Kidney glomerular epithelial cell (primary cell): ENCODE results near the gene ZMIZ2.
"Not testable (repeated sequence)": the region's sequence is repeated elsewhere in the genome, so short reads cannot be mapped to it uniquely, and the experiment has no call there.

Source experiments
- DNase-seq: peaks from one replicate; lab custom pipeline; 2025; lab: John Stamatoyannopoulos, UW

The ZMIZ2 gene, protein sequence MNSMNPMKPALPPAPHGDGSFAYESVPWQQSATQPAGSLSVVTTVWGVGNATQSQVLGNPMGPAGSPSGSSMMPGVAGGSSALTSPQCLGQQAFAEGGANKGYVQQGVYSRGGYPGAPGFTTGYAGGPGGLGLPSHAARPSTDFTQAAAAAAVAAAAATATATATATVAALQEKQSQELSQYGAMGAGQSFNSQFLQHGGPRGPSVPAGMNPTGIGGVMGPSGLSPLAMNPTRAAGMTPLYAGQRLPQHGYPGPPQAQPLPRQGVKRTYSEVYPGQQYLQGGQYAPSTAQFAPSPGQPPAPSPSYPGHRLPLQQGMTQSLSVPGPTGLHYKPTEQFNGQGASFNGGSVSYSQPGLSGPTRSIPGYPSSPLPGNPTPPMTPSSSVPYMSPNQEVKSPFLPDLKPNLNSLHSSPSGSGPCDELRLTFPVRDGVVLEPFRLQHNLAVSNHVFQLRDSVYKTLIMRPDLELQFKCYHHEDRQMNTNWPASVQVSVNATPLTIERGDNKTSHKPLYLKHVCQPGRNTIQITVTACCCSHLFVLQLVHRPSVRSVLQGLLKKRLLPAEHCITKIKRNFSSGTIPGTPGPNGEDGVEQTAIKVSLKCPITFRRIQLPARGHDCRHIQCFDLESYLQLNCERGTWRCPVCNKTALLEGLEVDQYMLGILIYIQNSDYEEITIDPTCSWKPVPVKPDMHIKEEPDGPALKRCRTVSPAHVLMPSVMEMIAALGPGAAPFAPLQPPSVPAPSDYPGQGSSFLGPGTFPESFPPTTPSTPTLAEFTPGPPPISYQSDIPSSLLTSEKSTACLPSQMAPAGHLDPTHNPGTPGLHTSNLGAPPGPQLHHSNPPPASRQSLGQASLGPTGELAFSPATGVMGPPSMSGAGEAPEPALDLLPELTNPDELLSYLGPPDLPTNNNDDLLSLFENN

DNA sequence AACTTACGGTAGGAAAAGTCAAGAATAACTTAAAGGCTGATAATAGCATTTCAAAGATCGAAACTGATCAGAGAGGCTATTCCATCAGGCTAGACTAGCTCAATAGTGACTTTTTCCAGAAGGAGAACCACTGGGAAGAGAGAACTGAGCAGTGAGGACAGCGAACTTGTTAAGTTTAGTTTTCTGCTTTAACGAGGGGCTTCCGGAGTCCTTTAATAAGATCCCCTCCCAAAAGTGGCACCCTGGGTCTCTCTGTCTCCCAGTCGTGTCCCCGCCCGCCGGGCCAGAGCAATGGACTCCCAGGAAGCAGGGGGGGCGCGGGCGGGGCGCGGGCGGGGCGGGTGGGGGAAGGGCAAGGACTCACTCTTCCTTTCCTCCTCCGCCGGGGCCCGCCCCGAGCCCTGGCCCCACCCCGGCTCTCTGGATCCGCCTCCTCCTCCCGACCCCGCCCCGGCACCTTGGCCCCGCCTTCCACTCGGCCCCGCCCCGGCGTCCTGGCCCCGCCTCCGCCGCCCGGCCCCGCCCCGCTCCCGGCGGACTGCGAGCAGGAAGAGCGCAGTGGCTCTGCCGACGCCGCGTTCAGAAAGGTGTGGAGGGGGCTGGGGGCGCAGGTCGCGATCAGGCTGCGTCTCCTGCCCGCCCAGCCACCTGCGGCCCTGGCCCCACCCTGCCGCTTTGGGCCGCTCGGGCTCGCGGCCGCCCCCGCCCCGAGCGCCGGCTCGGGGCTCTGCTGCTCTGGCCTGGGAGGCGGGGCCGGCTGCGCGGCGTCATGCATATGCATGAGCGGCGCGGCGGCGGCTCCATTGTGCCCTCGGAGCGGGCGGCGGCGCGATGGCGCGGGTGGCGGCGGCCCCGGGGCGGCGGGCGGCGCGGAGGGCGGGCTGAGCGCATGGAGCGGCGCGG is at the start of gene ZMIZ2:
ZMIZ2 (plus strand) TSS at position 803 of the 903 bp plus-strand sequence. CDS start 7,403 bp downstream, outside the sequence.
- peak; percentile 86 for DNase-seq

DNA sequence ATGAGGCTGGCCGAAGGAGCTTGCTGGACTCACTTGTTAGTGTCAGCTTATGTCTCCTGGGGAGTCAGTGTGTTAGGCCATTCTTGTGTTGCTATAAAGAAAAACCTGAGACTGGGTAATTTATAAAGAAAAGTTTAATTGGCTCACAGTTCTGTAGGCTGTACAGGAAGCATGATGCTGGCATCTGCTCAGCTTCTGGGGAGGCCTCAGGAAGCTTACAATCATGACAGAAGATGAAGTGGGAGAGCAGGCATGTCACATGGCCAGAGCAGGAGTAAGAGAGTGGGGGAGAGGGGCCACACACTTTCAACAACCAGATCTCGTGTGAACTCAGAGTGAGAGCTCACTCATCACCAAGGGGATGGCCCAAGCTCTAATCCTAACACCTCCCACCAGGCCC is 49.0 kb upstream of the ZMIZ2 start:
- DNase-seq = not testable (repeated sequence)

DNA sequence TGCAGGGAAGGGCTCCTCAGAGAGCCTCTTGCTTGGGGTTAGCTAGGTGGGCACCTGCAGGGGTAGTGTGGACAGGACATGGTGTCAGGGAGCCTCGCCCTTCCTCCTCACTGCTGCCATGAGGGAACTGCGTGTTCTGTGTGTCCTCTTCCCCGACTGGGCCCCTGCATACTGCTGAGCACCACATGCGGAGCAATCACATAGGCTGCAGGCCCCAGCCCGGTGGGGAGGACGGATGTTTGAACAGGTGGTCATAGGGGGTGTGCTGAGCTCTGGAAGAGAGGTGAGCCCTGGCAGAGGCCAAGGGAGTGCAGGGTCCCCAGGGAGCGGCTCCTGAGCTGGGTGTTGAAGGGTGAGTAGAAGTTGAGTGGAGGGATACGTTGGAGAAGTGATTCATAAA is 48.3 kb upstream of the ZMIZ2 start:
- DNase-seq = no peak

DNA sequence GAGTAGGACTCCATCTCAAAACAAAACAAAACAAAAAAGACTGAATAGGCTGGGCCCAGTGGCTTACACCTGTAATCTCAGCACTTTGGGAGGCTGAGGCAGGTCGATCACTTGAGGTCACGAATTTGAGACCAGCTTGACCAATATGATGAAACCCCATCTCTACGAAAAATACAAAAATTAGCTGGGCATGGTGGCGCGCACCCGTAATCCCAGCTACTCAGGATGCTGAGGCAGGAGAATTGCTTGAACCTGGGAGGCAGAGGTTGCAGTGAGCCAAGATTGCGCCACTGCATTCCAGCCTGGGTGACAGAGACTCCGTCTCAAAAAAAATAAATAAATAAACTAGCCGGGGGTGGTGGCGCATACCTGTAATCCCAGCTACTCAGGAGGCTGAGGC is 45.3 kb upstream of the ZMIZ2 start:
- DNase-seq = not testable (repeated sequence)

DNA sequence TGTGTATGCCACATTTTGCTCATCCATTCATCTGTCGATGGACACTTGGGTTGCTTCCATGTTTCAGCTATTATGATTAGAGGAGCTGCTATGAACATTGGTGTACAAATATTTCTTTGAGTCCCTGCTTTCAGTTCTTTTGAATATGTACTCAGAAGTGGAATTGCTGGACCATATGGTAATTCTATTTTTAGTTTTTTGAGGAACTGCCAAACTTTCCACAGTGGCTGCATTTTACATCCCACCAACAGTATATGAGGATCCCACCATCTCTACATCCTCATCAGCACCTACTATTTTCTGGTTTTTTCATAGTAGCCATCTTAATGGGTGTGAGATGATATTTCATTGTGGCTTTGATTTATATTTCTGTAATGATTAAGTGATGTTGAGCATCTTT is 44.7 kb upstream of the ZMIZ2 start:
- no peak for DNase-seq

DNA sequence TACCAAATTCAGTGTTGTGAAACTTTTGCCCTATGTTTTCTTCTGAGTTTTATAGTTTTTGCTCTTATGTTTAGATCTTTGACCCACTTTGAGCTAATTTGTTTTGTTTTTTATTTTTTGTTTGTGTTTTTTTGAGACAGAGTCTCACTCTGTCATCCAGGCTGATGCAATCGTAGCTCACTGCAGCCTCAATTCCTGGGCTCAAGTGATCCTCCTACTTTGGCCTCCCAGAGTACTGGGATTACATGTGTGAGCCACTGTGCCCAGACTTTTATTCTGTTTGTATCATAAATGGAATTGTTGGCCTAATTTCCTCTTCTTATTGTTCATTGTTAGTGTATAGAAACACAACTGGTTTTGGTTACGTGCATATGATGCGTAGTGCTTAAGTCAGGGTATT is 43.2 kb upstream of the ZMIZ2 start:
- DNase-seq = no peak

DNA sequence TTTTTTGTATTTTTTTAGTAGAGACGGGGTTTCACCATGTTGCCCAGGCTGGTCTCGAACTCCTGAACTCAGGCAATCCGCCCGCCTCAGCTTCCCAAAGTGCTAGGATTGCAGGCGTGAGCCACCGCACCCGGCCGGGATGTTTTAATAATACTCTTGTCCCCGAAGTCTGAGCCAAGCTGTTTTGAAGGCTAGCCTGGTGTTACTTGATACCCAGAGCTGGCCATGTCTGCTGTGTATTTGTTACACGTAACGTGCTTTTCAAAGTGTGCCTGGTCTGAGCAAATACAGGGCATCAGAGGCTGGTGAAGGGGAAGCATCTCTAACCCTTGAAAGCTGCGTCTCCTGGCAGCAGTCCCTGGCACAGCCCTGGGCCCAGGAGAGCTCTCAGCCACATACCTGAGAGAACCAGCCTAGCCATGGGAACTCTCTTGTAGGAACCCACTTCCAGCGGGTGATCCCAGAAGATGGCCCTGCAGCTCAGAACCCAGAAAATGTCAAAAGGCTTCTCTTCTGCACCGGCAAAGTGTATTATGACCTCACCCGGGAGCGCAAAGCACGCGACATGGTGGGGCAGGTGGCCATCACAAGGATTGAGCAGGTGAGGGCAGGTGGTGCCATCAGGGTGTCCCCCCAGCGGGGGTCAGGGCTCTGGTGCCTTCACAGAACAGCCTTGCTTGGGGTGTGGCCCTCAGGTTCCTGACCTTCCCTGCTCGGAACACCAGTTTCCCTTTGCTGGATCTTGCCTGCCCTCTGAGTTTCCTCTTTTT is 41.7 kb upstream of the ZMIZ2 start:
- no peak for DNase-seq

DNA sequence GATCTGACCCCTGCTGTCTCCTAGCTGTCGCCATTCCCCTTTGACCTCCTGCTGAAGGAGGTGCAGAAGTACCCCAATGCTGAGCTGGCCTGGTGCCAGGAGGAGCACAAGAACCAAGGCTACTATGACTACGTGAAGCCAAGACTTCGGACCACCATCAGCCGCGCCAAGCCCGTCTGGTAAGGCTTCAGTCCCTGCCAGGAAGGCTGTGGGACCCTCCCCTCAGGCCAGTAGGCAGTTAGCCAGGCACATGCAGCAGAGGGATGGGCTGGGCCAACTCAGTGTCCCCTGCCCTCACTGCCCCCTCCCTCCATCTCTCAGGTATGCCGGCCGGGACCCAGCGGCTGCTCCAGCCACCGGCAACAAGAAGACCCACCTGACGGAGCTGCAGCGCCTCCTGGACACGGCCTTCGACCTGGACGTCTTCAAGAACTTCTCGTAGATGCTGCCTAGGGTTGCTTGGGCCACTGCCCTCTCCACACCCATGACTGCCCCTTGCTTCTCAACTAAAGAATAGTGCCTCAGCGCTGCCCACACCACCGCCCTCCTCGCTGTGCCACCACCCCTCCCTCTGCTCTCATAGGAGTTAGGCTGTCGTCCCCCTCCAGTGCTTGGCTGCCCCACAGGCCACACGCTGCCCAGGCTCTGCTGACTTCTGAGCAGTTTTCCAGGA is 41.0 kb upstream of the ZMIZ2 start:
- no peak for DNase-seq

DNA sequence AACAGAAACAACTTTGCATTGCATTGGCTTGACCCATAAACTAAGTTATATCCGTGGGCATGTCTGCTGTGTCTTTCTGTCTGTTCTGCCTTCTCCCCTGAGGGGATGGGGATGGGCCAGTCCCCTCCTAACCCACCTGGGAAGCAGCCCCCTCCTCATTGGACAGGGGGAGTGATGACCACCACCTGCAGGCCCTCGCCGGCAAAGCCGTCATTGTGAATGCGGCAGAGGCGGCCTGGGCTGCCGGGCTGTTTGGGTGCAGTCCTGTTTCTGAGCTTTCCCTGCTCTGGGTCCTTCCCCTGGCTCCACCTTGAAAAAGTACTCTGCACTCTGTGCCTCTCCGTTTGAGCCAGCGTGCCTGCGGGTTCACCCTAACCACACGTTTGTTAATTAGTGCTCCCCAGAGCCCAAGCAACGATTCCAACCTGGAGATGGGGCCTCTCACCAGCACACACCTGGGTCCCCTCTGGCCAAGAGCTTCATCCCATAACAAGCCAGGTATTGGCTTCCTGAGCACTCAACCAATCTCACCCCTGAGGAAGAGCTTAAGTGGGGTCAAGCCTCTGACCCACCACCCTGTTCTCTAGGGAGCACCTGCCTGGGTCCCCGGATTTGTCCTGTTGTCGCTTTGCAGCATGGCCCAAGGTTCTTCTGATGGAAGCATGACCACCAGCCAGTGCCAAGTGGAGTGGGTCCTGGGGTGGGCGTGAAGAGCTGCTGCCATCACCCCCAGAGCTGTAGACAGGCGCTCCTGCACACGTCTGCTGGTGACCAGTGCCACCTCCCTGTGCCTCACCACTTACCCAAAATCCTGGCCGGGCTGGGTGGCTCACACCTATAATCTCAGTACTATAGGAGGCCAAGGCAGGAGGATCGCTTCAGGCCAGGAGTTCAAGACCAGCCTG is 39.4 kb upstream of the ZMIZ2 start:
- DNase-seq = no peak

DNA sequence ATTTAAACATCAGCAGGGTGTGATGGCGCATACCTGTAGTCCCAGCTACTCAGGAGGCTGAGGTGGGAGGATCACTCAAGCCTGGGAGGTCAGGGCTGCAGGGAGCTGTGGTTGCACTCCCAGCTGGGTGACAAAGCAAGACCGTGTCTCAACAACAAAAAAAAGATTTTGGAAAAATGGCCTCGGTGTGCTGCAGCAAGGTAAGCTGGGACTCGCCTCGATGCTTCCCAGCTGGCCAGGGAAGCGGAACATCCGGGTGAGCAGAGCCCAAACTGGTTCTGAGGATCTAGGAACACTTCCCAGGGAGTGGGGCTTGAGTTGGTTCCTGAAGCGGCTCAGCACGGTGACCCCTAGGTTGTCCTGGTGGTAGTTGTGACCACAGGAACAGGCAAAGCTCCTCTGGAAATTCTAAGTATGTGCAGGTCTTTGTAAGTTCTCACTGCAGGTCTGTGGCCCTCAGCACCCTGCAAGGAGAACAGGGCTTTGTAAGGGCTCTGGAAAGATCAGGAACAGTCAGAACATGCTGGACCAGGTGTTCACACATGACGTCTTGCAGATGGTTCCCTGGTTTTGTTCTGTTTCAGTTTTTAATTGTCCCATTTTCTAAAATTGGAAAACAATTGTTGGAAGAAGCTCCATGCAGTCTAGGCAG is 38.6 kb upstream of the ZMIZ2 start:
- no peak for DNase-seq

DNA sequence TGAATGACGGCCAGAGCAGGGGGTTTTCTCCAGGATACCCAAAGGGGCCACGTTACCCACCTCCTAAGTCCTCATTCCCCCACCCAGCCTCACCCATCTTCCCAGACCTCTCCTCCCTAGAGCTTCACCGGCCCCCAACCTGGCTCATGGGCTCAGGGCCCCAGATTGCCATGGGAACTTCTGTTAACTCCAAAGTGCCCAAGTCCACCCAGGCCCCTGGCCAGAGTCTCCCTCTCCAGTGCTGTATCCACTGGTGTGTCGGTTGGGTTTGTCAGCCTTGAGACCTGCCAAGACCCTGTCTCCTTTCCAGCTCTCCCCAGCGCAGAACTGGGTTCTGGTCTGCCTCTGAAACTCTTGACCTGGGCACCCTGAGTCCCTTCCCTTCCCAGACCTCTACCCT is 37.1 kb upstream of the ZMIZ2 start:
- DNase-seq = no peak

DNA sequence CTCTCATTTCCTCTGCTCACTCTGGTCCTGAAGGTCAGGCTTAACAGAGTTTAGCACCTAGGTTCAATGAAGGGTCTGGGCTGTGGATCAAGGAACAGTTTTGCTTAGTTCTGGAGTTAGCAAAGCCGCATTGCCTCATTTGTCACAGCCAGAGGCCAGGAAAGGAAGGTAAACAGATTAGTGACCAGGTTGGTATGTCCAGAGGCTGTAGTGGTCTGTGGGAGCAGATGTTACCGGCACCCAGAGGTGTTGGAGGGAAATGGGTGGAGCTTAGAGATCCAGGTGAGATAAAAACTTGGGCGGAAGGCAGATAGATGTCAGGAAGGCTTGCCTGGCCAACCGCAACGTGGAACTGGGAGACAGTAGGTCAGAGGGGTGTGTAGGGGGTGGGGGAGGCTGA is 36.6 kb upstream of the ZMIZ2 start:
- no peak for DNase-seq

DNA sequence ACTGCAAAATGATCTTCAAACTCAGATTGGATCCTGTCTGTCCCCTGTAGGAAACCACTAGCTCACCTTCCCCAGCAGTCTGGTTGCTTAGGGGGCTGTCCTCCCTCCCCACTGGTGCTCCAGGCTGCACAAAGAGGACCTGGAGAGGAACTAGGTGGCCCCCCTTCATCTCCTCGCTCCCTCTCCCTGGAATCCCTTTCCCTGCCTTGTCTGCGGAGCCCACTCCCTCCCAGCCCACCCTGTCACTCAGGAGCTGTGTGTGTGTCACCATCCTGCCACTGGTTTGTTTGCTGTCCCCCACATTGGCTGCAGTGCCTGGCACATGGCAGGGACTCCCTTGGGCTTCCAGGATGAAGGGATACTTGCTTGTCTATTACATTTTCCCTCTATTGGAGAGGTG is 35.5 kb upstream of the ZMIZ2 start:
- no peak for DNase-seq

DNA sequence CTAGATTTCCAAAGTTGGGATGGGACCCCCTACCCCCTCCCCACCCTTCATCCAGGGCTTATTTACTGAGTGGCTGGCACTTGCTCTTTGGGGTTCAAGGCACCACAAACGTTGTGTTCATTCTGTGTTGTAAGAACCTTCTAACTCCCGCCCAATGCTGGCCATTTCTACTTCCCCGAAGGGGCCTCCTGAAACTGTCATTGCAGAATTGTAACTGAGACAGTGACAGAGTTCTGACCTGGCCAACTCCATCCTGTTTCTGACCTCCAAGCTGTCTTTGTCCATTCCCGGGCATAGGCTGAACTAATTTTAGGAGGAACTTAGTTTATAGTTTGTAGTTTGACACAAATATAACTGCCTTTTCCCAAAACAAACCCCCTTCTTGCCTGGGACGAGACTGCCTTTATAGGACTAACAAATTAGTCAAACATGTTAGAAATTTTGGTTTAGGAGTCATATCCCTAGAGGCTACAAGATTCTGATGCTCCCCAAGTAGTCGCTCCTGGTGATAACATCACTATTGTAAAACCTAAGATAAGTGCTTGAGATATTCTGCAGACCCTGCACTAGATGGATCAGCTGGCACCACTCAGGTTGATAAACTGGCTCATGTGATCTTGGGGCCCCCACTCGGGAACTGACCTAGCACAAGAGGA is 34.8 kb upstream of the ZMIZ2 start:
- no peak for DNase-seq

DNA sequence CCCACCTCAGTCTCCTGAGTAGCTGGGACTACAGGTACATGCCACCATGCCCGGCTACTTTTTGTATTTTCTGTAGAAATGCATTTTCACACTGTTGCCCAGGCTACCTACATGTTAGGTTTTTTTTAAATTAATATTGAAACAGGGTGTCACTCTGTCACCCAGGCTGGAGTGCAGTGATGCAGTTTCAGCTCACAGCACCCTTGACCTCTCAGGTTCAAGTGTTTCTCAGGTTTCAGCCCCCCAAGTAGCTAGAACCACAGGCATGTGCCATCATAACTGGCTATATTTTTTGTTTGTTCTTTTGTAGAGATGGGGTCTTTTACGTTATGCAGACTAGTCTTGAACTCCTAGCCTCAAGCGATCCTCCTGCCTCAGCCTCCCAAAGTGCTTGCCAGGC is 32.4 kb upstream of the ZMIZ2 start:
- no peak for DNase-seq

DNA sequence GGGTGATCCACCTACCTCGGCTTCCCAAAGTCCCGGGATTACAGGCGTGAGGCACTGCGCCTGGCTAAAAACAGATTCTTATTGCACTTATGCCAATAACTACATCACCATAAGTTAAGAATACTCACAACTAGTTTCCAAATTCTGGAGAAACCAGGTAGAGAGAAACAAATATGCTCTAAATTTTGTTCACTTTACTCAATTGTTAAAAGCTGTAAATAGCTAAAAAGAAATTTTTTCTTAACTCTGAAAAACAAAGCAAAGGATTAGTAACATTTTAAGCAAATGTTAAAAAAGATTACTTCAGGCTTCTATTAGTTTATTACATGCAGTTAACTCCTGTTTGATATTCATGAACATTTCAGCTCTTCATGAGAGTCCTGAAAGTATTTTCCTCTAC is 28.3 kb upstream of the ZMIZ2 start:
- no peak for DNase-seq

DNA sequence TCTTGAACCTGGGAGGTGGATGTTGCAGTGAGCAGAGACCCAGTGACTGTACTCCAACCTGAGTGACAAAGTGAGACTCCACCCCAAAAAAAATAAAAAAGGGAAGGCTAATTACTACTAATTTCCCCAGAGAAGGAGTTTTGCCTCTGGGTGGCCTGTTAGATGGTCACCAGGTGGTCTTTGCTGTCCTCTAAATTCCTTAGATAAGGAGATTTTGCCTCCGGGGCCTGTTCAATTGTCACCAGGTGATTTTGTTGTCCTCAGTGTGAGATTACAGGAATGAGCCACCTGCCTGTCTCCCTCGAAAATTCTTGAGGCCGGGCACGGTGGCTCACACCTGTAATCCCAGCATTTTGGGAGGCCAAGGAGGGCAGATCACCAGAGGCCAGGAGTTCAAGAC is 24.4 kb upstream of the ZMIZ2 start:
- DNase-seq = no peak

DNA sequence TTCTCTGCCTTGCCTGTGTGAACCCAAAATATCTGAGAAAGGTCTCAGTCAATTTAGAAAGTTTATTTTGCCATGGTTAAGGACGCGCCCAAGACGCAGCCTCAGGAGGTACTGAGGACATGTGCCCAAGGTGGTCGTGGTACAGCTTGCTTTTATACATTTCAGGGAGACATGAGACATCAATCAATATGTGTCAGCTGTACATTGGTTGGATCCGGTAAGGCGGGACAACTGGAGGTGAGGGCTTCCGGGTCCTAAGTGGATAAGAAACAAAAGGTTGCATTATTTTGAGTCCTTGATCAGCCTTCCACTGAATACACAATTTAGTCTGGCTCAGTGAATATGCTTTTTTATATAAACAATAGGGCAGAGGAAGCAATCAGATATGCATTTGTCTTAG is 22.4 kb upstream of the ZMIZ2 start:
- not testable (repeated sequence) for DNase-seq
